BE2C (cell line): ENCODE data around the gene KCNN3.

Experiments
- DNase-seq: peaks from one replicate; pipeline ENCODE4 v3.0.0-alpha.2; 2020
- H3K27me3 ChIP-seq: fragments of 250-450 bp; sonication (Bioruptor Pico); 2 replicates; pipeline ENCODE4 v1.5.1; 2020; ENCODE audit warnings: mild to moderate bottlenecking
- H3K36me3 ChIP-seq: fragments of 250-450 bp; sonication (Bioruptor Pico); 2 replicates; pipeline ENCODE4 v1.5.1; 2020; ENCODE audit warnings: mild to moderate bottlenecking
- H3K4me1 ChIP-seq: fragments of 250-450 bp; sonication (Bioruptor Pico); 2 replicates; pipeline ENCODE4 v1.5.1; 2020
- H3K4me3 ChIP-seq: 2 replicates; pipeline ENCODE4 v1.5.1; 2011; ENCODE audit warnings: low read depth, low read length
- H3K9me3 ChIP-seq: fragments of 250-450 bp; sonication (Bioruptor Pico); 2 replicates; pipeline ENCODE4 v1.5.1; 2020
- CTCF ChIP-seq: IDR thresholded peaks from 2 replicates; pipeline ENCODE4 v1.5.1; 2012; ENCODE audit warnings: mild to moderate bottlenecking, low read depth, low read length

Gene KCNN3

GRCh38 chr1:154706851-154707250 lies 163.2 kb downstream of the KCNN3 start:
- DNase-seq, result no peak
- no peaks in the 10 kb centered on the region for H3K36me3 ChIP-seq
- no peaks in the 10 kb centered on the region for H3K9me3 ChIP-seq
- no peaks in the 10 kb centered on the region for H3K27me3 ChIP-seq
- no peak overlapping the region for H3K4me3 ChIP-seq
- TF ChIP-seq CTCF, result no peak
- no peaks in the 10 kb centered on the region for H3K4me1 ChIP-seq

- TF ChIP-seq CTCF, result no peak
- no peak overlapping the region for H3K4me3 ChIP-seq
- no peaks in the 10 kb centered on the region for H3K9me3 ChIP-seq
Measured at GRCh38 chr1:154705544-154705943, 164.5 kb downstream of the KCNN3 start.

GRCh38 chr1:154703170-154703569 lies 166.9 kb downstream of the KCNN3 start:
- Histone ChIP-seq H3K4me3 (no peak overlapping the region), H3K27me3 (no peaks in the 10 kb centered on the region), H3K4me1 (no peaks in the 10 kb centered on the region), H3K36me3 (no peaks in the 10 kb centered on the region), H3K9me3 (no peaks in the 10 kb centered on the region)
- DNase-seq, result no peak
- TF ChIP-seq CTCF, result no peak

More at GRCh38 chr1:154705544-154705943, 164.5 kb downstream of the KCNN3 start:
- no peaks in the 10 kb centered on the region for H3K4me1 ChIP-seq
- H3K36me3 ChIP-seq, result no peaks in the 10 kb centered on the region
- no peaks in the 10 kb centered on the region for H3K27me3 ChIP-seq
- DNase-seq, result no peak

GRCh38 chr1:154698320-154699096 lies 171.6 kb downstream of the KCNN3 start:
- Histone ChIP-seq H3K9me3 (no peaks in the 10 kb centered on the region), H3K4me3 (no peak overlapping the region)
- DNase-seq, result no peak

GRCh38 chr1:154697710-154698109 lies 172.4 kb downstream of the KCNN3 start:
- TF ChIP-seq CTCF, result no peak
- Histone ChIP-seq H3K9me3 (no peaks in the 10 kb centered on the region), H3K36me3 (no peaks in the 10 kb centered on the region), H3K4me1 (no peaks in the 10 kb centered on the region), H3K4me3 (no peak overlapping the region), H3K27me3 (no peaks in the 10 kb centered on the region)
- no peak for DNase-seq

More at GRCh38 chr1:154698320-154699096, 171.6 kb downstream of the KCNN3 start:
- Histone ChIP-seq H3K4me1 (no peaks in the 10 kb centered on the region), H3K36me3 (no peaks in the 10 kb centered on the region), H3K27me3 (no peaks in the 10 kb centered on the region)
- TF ChIP-seq CTCF, result no peak

- DNase-seq, result no peak
- TF ChIP-seq CTCF, result no peak
- H3K27me3 ChIP-seq, result no peaks in the 10 kb centered on the region
- H3K9me3 ChIP-seq, result no peaks in the 10 kb centered on the region
- no peaks in the 10 kb centered on the region for H3K36me3 ChIP-seq
- no peak overlapping the region for H3K4me3 ChIP-seq
- H3K4me1 ChIP-seq, result no peaks in the 10 kb centered on the region
Measured at GRCh38 chr1:154696456-154696855, 173.6 kb downstream of the KCNN3 start.
